ENCODE measurements around the gene LRRC8C. TPM values are rescaled to one million over a fixed set of nuclear protein-coding genes. Genes with fewer than 3 reads are reported as not detected.

LRRC8C gene
- total RNA-seq, 1 experiment from 2014 or later: 8.4 TPM

GRCh38 chr1:89708751-89709375 is 75.9 kb downstream of the LRRC8C start:
- no peak overlapping the region for H3K27ac ChIP-seq (ENCODE audit: low read depth, low read length)
- DNase-seq (ENCODE audit: low read depth, low spot score) (no peak), ATAC-seq (no peak)
- H3K4me1 ChIP-seq (ENCODE audit: control insufficient read depth in 1 of 2, insufficient read depth in 2 of 2, low read length in 2 of 2): no peaks in the 10 kb centered on the region
- no peak overlapping the region for H2AFZ ChIP-seq (ENCODE audit: low read depth, low read length, poor library complexity, severe bottlenecking)
- no peaks in the 10 kb centered on the region for H4K20me1 ChIP-seq (ENCODE audit: insufficient read depth)
- no peaks in the 10 kb centered on the region for H3K27me3 ChIP-seq (ENCODE audit: insufficient read depth, low read length)
- CTCF ChIA-PET: no interaction called here
- no TSS peak for BruUV-seq (replicated peaks)
- H3K79me2 ChIP-seq (ENCODE audit: insufficient read depth, low read length): no peaks in the 10 kb centered on the region
- no peak overlapping the region for H3K9ac ChIP-seq (ENCODE audit: low read length)
- POLR2A ChIA-PET: no interaction called here
- H3K36me3 ChIP-seq (ENCODE audit: control insufficient read depth in 1 of 2, insufficient read depth in 2 of 2, low read length in 2 of 2): no peaks in the 10 kb centered on the region; a peak in 1 of 4 replicates
- TF ChIP-seq TCF7L2 (IDR thresholded peaks at IDR 0.05; ENCODE audit: borderline replicate concordance, extremely low read depth, insufficient read depth, insufficient read length): no peak
- no peak for TF ChIP-seq ZFX (IDR thresholded peaks at IDR 0.05)
- no peak for TF ChIP-seq REST (IDR thresholded peaks at IDR 0.05; ENCODE audit: low read depth)
- no peak for TF ChIP-seq ATF3 (IDR thresholded peaks at IDR 0.05)
- H3K4me3 ChIP-seq (replicated peaks in 1 of 2; ENCODE audit: low read depth in 1 of 2, low read length in 2 of 2): no peak overlapping the region
- intact Hi-C loops (cut with micrococcal nuclease): no loop called here
- H3K9me3 ChIP-seq (ENCODE audit: control insufficient read depth in 1 of 2, insufficient read depth in 1 of 2, low read depth in 1 of 2, low read length in 2 of 2): no peaks in the 10 kb centered on the region
- H3K4me2 ChIP-seq (ENCODE audit: low read length): no peak overlapping the region
- RAD21 ChIA-PET (ENCODE audit: low non-redundant PET in 1 of 2, low total read pairs in 2 of 2, uncharacterized antibody in 2 of 2, unreplicated experiment in 2 of 2): no interaction called here
- no peaks in the 10 kb centered on the region for H3K9me2 ChIP-seq (ENCODE audit: insufficient read depth)

All from HCT116 (cell line).